CD4-positive, alpha-beta memory T cell (primary cell): Measurements from ENCODE around the gene PRICKLE2. TPM values are rescaled to one million over a fixed set of nuclear protein-coding genes. Genes with fewer than 3 reads are reported as not detected.

Experiments used
- CTCF ChIA-PET: fragments of 350-600 bp; sonication (Branson Sonifier 250); formaldehyde crosslinking; loops from one replicate; lab custom pipeline; 2021; ENCODE audit warnings: inconsistent platforms; ENCODE audit not compliant: partially characterized antibody; lab: Charles Lee
- POLR2A ChIA-PET: fragments of 350-600 bp; sonication (Branson Sonifier 250); formaldehyde crosslinking; loops from one replicate; lab custom pipeline; 2021; ENCODE audit not compliant: partially characterized antibody; lab: Charles Lee
- DNase-seq, 5 donors: peaks; one replicate each; pipeline versions ENCODE4 v3.0.0 to v3.0.0-alpha.2; 2020 to 2022; ENCODE audit warnings: mixed read lengths in 1 of 5
- H3K27ac ChIP-seq: one replicate; pipeline ENCODE4 v1.7.0; 2013; ENCODE audit warnings: low read depth, low read length
- H3K27me3 ChIP-seq: 2 replicates; pipeline ENCODE4 v1.7.0; 2013; ENCODE audit warnings: mild to moderate bottlenecking, low read length, moderate library complexity; ENCODE audit not compliant: insufficient read depth
- H3K36me3 ChIP-seq: 2 replicates; pipeline ENCODE4 v1.7.0; 2013; ENCODE audit warnings: mild to moderate bottlenecking, low read length, moderate library complexity; ENCODE audit not compliant: insufficient read depth
- H3K4me1 ChIP-seq: 2 replicates; pipeline ENCODE4 v1.7.0; 2013; ENCODE audit warnings: mild to moderate bottlenecking, low read length, moderate library complexity; ENCODE audit not compliant: insufficient read depth
- H3K4me3 ChIP-seq, 2 donors: one replicate each; pipeline ENCODE4 v1.7.0; 2013; ENCODE audit warnings: low read length in 2 of 2, mild to moderate bottlenecking in 1 of 2
- H3K9me3 ChIP-seq, 2 donors: one replicate each; pipeline ENCODE4 v1.7.0; 2013; ENCODE audit warnings: low read length in 2 of 2, control low read depth in 1 of 2; ENCODE audit not compliant: control insufficient read depth in 1 of 2
- H3K27ac Mint-ChIP-seq, 7 donors: one replicate each; pipeline ENCODE4 v1.8.0; 2020 to 2021; ENCODE audit warnings: mixed read lengths in 7 of 7, mild to moderate bottlenecking in 6 of 7, inconsistent platforms in 3 of 7, moderate library complexity in 3 of 7
- H3K27me3 Mint-ChIP-seq, 2 donors: one replicate each; pipeline ENCODE4 v1.8.0; 2020 to 2021; ENCODE audit warnings: mixed read lengths in 2 of 2
- H3K36me3 Mint-ChIP-seq, 2 donors: one replicate each; pipeline ENCODE4 v1.8.0; 2020 to 2021; ENCODE audit warnings: mixed read lengths in 2 of 2, inconsistent platforms in 1 of 2, mild to moderate bottlenecking in 1 of 2
- H3K4me1 Mint-ChIP-seq, 4 donors: one replicate each; pipeline ENCODE4 v1.8.0; 2020 to 2021; ENCODE audit warnings: mixed read lengths in 4 of 4, mild to moderate bottlenecking in 1 of 4
- H3K4me3 Mint-ChIP-seq, 8 donors: one replicate each; pipeline ENCODE4 v1.8.0; 2020 to 2021; ENCODE audit warnings: mixed read lengths in 8 of 8, mild to moderate bottlenecking in 7 of 8, moderate library complexity in 6 of 8, inconsistent platforms in 3 of 8
- H3K9me3 Mint-ChIP-seq, 8 donors: one replicate each; pipeline ENCODE4 v1.8.0; 2020 to 2021; ENCODE audit warnings: mixed read lengths in 8 of 8, mild to moderate bottlenecking in 5 of 8, inconsistent platforms in 3 of 8, moderate library complexity in 1 of 8
- intact Hi-C: fragments of 100-400 bp; cut with micrococcal nuclease; formaldehyde crosslinking; loops from one replicate; pipeline ENCODE4 v1.15.1; 2023
- polyA plus RNA-seq, 2 donors: library from polyadenylated mRNA; unstranded; fragments of 300-500 nt; fragmentation: Illumina TruSeq; gene quantifications; one replicate each; pipeline ENCODE4 v1.2.3, GENCODE V29; 2021
- total RNA-seq, 2 experiments: library from RNA; stranded (reverse); gene quantifications; one replicate each; pipeline ENCODE4 v1.2.3, GENCODE V29; 2021

PRICKLE2 gene
- total and polyA plus RNA-seq, 4 experiments from 2014 or later, result not detected

DNA sequence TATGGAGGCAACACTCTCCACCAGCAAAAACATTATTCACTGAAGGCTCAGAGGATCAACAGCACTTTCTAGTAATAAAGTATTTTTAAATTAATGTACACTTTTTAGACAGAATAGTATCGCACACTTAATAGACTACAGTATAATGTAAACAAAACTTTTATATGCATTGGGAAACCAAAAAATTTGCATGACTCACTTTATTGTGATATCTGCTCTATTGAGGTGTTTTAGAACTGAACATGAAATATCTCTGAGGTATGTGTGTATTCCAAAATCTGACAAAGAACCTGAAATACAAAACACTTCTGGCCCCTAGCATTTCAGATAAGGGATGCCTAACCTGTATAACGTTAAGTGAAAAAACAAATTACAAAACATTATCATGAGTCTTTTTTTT, 99.7 kb downstream of the PRICKLE2 start:
- ChIA-PET POLR2A (no interaction called here), CTCF (no interaction called here)
- intact Hi-C loops, result no loop called here
- H3K36me3 ChIP-seq, result no peaks in the 10 kb centered on the region
- H3K4me1 ChIP-seq, result no peaks in the 10 kb centered on the region
- Mint-ChIP-seq H3K27me3 (peaks cover 7 to 16% of the 10 kb centered on the region in 2 donors), H3K4me3 (no peak overlapping the region), H3K36me3 (no peaks in the 10 kb centered on the region), H3K27ac (no peak overlapping the region), H3K9me3 (peaks cover 0 to 1% (median 0%) of the 10 kb centered on the region in 8 donors), H3K4me1 (no peaks in the 10 kb centered on the region)
- no peak for DNase-seq
- H3K4me3 ChIP-seq, result no peak overlapping the region
- H3K27ac ChIP-seq, result no peak overlapping the region
- no peaks in the 10 kb centered on the region for H3K9me3 ChIP-seq
- no peaks in the 10 kb centered on the region for H3K27me3 ChIP-seq

DNA sequence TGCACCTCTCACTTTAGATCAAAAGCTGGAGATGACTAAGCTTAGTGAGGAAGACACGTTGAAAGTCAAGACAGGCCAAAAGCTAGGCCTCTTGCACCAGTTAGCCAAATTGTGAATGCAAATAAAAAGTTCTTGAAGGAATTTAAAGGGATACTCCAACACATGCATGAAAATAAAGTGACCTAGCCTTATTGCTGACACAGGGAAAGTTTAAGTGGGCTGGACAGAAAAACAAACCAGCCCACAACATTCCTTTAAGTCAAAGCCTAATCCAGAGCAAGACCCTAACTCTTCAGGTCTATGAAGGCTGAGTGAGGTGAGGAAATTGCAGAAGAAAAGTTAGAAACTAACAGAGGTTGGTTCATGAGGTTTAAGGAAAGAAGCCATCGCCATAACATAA, 101.3 kb downstream of the PRICKLE2 start:
- Histone ChIP-seq H3K36me3 (no peaks in the 10 kb centered on the region), H3K9me3 (no peaks in the 10 kb centered on the region), H3K4me1 (no peaks in the 10 kb centered on the region), H3K27me3 (no peaks in the 10 kb centered on the region), H3K27ac (no peak overlapping the region), H3K4me3 (no peak overlapping the region)
- no peak for DNase-seq
- Mint-ChIP-seq H3K9me3 (peaks cover 0 to 5% (median 0%) of the 10 kb centered on the region in 8 donors), H3K27ac (no peak overlapping the region), H3K36me3 (no peaks in the 10 kb centered on the region), H3K4me3 (no peak overlapping the region), H3K27me3 (peaks cover 8 to 10% of the 10 kb centered on the region in 2 donors), H3K4me1 (no peaks in the 10 kb centered on the region)
- POLR2A ChIA-PET, result no interaction called here
- CTCF ChIA-PET, result no interaction called here
- intact Hi-C loops, result no loop called here

DNA sequence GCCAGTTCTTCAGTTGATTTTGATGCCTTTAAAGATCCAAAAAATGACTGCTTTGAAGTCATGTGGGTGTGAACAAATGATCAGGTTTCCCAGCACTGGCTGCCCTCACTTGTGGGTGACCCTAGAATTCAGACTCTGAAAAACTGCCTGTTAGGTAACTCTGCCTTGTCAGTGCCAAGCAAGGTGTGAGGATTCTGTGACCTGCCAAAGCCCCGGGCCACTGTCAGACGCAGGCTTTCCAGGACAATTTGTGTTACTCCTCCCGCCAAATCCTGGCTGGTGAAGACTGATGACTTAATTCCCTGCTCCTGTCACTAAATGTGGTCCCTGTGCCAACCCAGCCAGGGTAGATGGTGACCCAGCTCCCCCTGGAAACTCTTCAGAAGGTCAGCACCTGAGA, 102.8 kb downstream of the PRICKLE2 start:
- Histone ChIP-seq H3K4me1 (no peaks in the 10 kb centered on the region), H3K36me3 (no peaks in the 10 kb centered on the region), H3K27me3 (no peaks in the 10 kb centered on the region), H3K27ac (no peak overlapping the region), H3K9me3 (no peaks in the 10 kb centered on the region), H3K4me3 (no peak overlapping the region)
- no peak for DNase-seq
- no peaks in the 10 kb centered on the region for H3K36me3 Mint-ChIP-seq
- H3K27ac Mint-ChIP-seq, result no peak overlapping the region
- ChIA-PET CTCF (no interaction called here), POLR2A (no interaction called here)
- peaks cover 0 to 6% (median 0%) of the 10 kb centered on the region in 8 donors for H3K9me3 Mint-ChIP-seq
- intact Hi-C loops, result no loop called here
- no peak overlapping the region for H3K4me3 Mint-ChIP-seq
- H3K4me1 Mint-ChIP-seq, result no peaks in the 10 kb centered on the region
- peaks cover 6 to 10% of the 10 kb centered on the region in 2 donors for H3K27me3 Mint-ChIP-seq

DNA sequence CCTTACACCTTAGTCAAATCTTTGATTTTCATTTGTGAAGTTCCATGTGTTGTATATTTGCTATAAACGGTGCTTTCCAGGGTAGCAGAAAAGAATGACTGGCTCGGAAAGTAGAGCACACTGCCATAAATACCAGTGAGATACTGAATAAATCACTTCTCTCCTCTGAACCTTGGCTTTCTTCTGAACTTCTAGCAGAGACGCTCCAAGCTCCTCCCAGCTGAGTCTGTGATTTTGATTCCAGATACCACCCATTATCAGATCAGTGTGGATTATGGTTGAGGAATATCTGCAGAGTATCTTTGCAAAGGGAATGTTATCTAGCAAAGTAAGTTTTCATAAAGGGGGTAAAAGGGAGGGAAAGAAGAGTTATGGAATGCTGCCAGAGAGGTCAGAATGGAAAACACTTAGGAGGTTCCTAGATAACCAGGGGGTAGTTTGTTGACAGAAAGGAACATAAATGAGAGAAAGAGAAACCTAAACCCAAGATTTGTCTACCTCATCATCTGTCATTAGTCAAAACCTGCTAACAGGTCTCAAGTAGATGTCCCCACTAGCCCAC, 103.4 kb downstream of the PRICKLE2 start:
- Mint-ChIP-seq H3K4me1 (no peaks in the 10 kb centered on the region), H3K36me3 (no peaks in the 10 kb centered on the region), H3K27ac (no peak overlapping the region), H3K9me3 (peaks cover 0 to 6% (median 0%) of the 10 kb centered on the region in 8 donors), H3K4me3 (no peak overlapping the region), H3K27me3 (peaks cover 3 to 10% of the 10 kb centered on the region in 2 donors)
- POLR2A ChIA-PET, result no interaction called here
- Histone ChIP-seq H3K27me3 (no peaks in the 10 kb centered on the region), H3K36me3 (no peaks in the 10 kb centered on the region), H3K9me3 (no peaks in the 10 kb centered on the region), H3K4me1 (no peaks in the 10 kb centered on the region), H3K27ac (no peak overlapping the region), H3K4me3 (no peak overlapping the region)
- no peak for DNase-seq
- intact Hi-C loops, result no loop called here
- CTCF ChIA-PET, result no interaction called here

DNA sequence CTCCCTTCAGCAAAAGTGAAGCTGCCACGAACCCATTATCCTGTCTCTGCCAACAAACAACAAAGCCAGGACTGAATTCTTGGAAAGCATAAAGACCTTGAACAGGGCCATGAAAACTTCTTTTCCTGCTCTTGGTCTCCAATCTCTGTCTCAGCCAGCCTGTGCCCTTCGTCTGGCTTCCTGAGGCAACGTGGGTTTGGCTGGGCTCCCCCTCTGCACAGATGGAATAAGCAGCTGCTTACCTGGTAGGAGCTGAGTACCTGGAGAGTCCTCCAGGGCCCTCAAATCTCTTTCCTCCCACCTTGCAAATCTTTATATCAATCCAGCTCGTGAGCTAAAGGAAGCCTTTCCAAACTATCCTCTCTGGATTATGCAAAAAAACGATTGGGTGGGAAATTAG, 104.4 kb downstream of the PRICKLE2 start:
- Histone ChIP-seq H3K4me3 (no peak overlapping the region), H3K36me3 (no peaks in the 10 kb centered on the region), H3K9me3 (no peaks in the 10 kb centered on the region), H3K4me1 (no peaks in the 10 kb centered on the region), H3K27ac (no peak overlapping the region), H3K27me3 (no peaks in the 10 kb centered on the region)
- H3K9me3 Mint-ChIP-seq, result peaks cover 0 to 6% (median under 1%) of the 10 kb centered on the region in 8 donors
- POLR2A ChIA-PET, result no interaction called here
- CTCF ChIA-PET, result no interaction called here
- DNase-seq, result no peak
- H3K4me3 Mint-ChIP-seq, result no peak overlapping the region
- no peaks in the 10 kb centered on the region for H3K36me3 Mint-ChIP-seq
- H3K27me3 Mint-ChIP-seq, result peaks cover 3 to 10% of the 10 kb centered on the region in 2 donors
- no peak overlapping the region for H3K27ac Mint-ChIP-seq
- H3K4me1 Mint-ChIP-seq, result no peaks in the 10 kb centered on the region
- intact Hi-C loops, result no loop called here

DNA sequence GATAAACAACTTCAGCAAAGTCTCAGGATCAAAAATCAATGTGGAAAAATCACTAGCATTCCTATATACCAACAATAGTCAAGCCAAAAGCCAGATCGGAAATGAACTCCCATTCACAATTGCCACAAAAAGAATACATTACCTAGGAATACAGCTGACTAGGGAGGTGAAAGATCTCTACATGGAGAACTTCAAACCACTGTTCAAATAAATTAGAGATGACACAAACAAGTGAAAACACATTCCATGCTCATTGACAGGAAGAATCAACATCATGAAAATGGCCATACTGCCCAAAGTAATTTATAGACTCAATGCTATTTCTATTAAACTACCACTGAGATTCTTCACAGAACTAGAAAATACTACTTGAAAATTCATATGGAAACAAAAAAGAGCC, 107.8 kb downstream of the PRICKLE2 start:
- Mint-ChIP-seq H3K9me3 (peaks cover 0 to 26% (median 10%) of the 10 kb centered on the region in 8 donors), H3K27ac (no peak overlapping the region), H3K4me1 (no peaks in the 10 kb centered on the region), H3K4me3 (no peak overlapping the region), H3K27me3 (peaks cover 2 to 5% of the 10 kb centered on the region in 2 donors), H3K36me3 (no peaks in the 10 kb centered on the region)
- POLR2A ChIA-PET, result no interaction called here
- no peak for DNase-seq
- no peaks in the 10 kb centered on the region for H3K9me3 ChIP-seq
- no peaks in the 10 kb centered on the region for H3K4me1 ChIP-seq
- no peaks in the 10 kb centered on the region for H3K36me3 ChIP-seq
- no peak overlapping the region for H3K27ac ChIP-seq
- no peaks in the 10 kb centered on the region for H3K27me3 ChIP-seq
- CTCF ChIA-PET, result no interaction called here
- H3K4me3 ChIP-seq, result no peak overlapping the region
- intact Hi-C loops, result no loop called here

DNA sequence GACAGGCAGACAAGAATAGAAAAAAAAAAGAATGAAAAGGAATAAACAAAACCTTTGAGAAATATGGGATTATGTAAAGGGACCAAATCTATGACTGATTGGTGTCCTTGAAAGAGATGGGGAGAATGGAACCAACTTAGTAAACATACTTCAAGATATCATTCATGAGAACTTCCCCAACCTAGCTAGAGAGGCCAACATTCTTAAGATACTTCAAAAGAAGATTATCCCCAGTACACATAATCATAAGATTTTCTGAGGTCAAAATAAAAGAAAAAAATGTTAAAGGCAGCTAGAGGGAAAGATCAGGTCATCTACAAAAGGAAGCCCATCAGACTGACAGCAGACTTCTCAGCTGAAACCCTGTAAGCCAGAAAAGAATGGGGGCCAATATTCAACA, 110.6 kb downstream of the PRICKLE2 start:
- no peak overlapping the region for H3K27ac Mint-ChIP-seq
- no peaks in the 10 kb centered on the region for H3K4me1 Mint-ChIP-seq
- DNase-seq, result no peak
- H3K4me1 ChIP-seq, result no peaks in the 10 kb centered on the region
- H3K9me3 ChIP-seq, result no peaks in the 10 kb centered on the region
- H3K36me3 Mint-ChIP-seq, result no peaks in the 10 kb centered on the region
- POLR2A ChIA-PET, result no interaction called here
- peaks cover 0 to 26% (median 11%) of the 10 kb centered on the region in 8 donors for H3K9me3 Mint-ChIP-seq
- CTCF ChIA-PET, result interaction anchor here (1.2 kb wide), 1 partner anchor 10 kb away, joined by 3 read pairs; no protein-coding TSS in a partner anchor
- no peak overlapping the region for H3K27ac ChIP-seq
- intact Hi-C loops, result no loop called here
- no peak overlapping the region for H3K4me3 ChIP-seq
- H3K27me3 Mint-ChIP-seq, result peaks cover 3 to 10% of the 10 kb centered on the region in 2 donors
- no peaks in the 10 kb centered on the region for H3K36me3 ChIP-seq
- no peaks in the 10 kb centered on the region for H3K27me3 ChIP-seq
- H3K4me3 Mint-ChIP-seq, result no peak overlapping the region
